ENCODE results near the gene ANKRD35.
A peak's percentile ranks its signal among the peaks of the same experiment; 100 is the strongest.
"Not testable (repeated sequence)": the region's sequence is repeated elsewhere in the genome, so short reads cannot be mapped to it uniquely, and the experiment has no call there.

Gene ANKRD35

GRCh38 chr1:145885738-145886287 lies at the start of gene ANKRD35:
Gene ANKRD35 (minus strand): TSS chr1:145885866. CDS start chr1:145885758, 108 bp downstream.
- DNase-seq (ENCODE audit: low read depth in 2 of 2), result peak; percentile 80 to 82

GRCh38 chr1:145932522-145933009 lies 46.9 kb upstream of the ANKRD35 start:
- DNase-seq (ENCODE audit: low read depth in 2 of 2), result not testable (repeated sequence)

GRCh38 chr1:145927916-145928643 lies 42.4 kb upstream of the ANKRD35 start:
- no peak for DNase-seq (ENCODE audit: low read depth in 2 of 2)

GRCh38 chr1:145927063-145927886 lies 41.6 kb upstream of the ANKRD35 start, which contains the start of gene RBM8A:
Gene RBM8A (minus strand): TSS chr1:145927484. CDS start chr1:145927426, 58 bp downstream.
- DNase-seq (ENCODE audit: low read depth in 2 of 2), result peak; percentile 89 to 96

GRCh38 chr1:145926686-145927062 lies 41.0 kb upstream of the ANKRD35 start:
- peak; percentile 34 to 45 for DNase-seq (ENCODE audit: low read depth in 2 of 2)

GRCh38 chr1:145922266-145922665 lies 36.6 kb upstream of the ANKRD35 start:
- DNase-seq (ENCODE audit: low read depth in 2 of 2), result no peak

- DNase-seq (ENCODE audit: low read depth in 2 of 2), result not testable (repeated sequence)
Observed at GRCh38 chr1:145920297-145920696, 34.6 kb upstream of the ANKRD35 start.

GRCh38 chr1:145918992-145919939 lies 33.6 kb upstream of the ANKRD35 start:
- no peak for DNase-seq (ENCODE audit: low read depth in 2 of 2)

GRCh38 chr1:145918144-145918991 lies 32.7 kb upstream of the ANKRD35 start, which contains the start of gene PEX11B:
Gene PEX11B (minus strand): TSS chr1:145918717. CDS start chr1:145918688, 29 bp downstream.
- peak; percentile 85 to 89 for DNase-seq (ENCODE audit: low read depth in 2 of 2)

GRCh38 chr1:145917595-145917994 lies 31.9 kb upstream of the ANKRD35 start:
- no peak for DNase-seq (ENCODE audit: low read depth in 2 of 2)

- DNase-seq (ENCODE audit: low read depth in 2 of 2), result no peak
Observed at GRCh38 chr1:145916745-145917144, 31.1 kb upstream of the ANKRD35 start.

- DNase-seq (ENCODE audit: low read depth in 2 of 2), result no peak
Observed at GRCh38 chr1:145912128-145912641, 26.5 kb upstream of the ANKRD35 start.

- no peak for DNase-seq (ENCODE audit: low read depth in 2 of 2)
Observed at GRCh38 chr1:145908653-145909052, 23.0 kb upstream of the ANKRD35 start.

- no peak for DNase-seq (ENCODE audit: low read depth in 2 of 2)
Observed at GRCh38 chr1:145906954-145907753, 21.5 kb upstream of the ANKRD35 start.

- no peak for DNase-seq (ENCODE audit: low read depth in 2 of 2)
Observed at GRCh38 chr1:145901312-145902021, 15.8 kb upstream of the ANKRD35 start.

- no peak for DNase-seq (ENCODE audit: low read depth in 2 of 2)
Observed at GRCh38 chr1:145898756-145899155, 13.1 kb upstream of the ANKRD35 start.

GRCh38 chr1:145897969-145898368 lies 12.3 kb upstream of the ANKRD35 start:
- DNase-seq (ENCODE audit: low read depth in 2 of 2), result no peak

GRCh38 chr1:145895471-145895870 lies 9.8 kb upstream of the ANKRD35 start:
- DNase-seq (ENCODE audit: low read depth in 2 of 2), result no peak

Measured in stimulated activated CD8-positive, alpha-beta memory T cell treated with anti-CD3 and anti-CD28 coated beads, Interleukin-7, amount 100 ng/mL, for 4 hours (primary cell).